ENCODE data around the gene SLCO4C1.
"Not testable (repeated sequence)": the region's sequence is repeated elsewhere in the genome, so short reads cannot be mapped to it uniquely, and the experiment has no call there.

Gene SLCO4C1, protein sequence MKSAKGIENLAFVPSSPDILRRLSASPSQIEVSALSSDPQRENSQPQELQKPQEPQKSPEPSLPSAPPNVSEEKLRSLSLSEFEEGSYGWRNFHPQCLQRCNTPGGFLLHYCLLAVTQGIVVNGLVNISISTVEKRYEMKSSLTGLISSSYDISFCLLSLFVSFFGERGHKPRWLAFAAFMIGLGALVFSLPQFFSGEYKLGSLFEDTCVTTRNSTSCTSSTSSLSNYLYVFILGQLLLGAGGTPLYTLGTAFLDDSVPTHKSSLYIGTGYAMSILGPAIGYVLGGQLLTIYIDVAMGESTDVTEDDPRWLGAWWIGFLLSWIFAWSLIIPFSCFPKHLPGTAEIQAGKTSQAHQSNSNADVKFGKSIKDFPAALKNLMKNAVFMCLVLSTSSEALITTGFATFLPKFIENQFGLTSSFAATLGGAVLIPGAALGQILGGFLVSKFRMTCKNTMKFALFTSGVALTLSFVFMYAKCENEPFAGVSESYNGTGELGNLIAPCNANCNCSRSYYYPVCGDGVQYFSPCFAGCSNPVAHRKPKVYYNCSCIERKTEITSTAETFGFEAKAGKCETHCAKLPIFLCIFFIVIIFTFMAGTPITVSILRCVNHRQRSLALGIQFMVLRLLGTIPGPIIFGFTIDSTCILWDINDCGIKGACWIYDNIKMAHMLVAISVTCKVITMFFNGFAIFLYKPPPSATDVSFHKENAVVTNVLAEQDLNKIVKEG

DNA sequence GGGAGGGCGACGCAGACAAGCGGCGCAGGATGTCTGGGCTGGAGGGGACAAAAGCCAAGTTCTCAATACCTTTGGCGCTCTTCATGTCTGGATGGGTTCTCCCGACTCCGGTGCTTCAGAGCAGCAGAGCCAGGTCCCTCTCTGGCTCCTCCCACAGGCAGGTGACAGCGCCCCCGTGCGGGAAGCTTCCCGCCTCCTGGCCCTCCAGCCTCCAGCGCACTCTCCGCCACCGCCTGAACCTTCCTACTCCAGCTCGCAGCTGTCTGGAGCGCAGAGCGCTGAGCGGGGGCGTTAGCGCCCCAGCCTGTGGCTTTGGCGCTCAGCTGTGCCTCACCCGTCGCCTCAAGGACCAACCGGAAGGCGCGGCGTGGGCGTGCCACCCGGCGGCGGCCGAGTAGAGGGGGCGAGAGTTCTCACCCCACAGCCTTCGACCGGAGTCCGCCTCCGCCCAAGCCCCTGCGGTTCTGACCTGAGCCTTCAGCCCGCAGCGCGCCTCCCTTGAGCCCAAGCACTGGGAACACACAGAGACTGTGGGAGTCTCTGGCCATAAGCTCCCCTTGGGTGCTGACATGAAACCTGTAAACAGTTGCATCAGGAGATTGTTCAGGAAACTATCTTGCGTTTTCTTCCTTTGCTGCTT, at the start of gene SLCO4C1:
SLCO4C1 (minus strand) TSS at position 107 of the 640 bp plus-strand sequence; CDS start at position 85, 22 bp downstream.
- no peak for DNase-seq (ENCODE audit: low read depth)

DNA sequence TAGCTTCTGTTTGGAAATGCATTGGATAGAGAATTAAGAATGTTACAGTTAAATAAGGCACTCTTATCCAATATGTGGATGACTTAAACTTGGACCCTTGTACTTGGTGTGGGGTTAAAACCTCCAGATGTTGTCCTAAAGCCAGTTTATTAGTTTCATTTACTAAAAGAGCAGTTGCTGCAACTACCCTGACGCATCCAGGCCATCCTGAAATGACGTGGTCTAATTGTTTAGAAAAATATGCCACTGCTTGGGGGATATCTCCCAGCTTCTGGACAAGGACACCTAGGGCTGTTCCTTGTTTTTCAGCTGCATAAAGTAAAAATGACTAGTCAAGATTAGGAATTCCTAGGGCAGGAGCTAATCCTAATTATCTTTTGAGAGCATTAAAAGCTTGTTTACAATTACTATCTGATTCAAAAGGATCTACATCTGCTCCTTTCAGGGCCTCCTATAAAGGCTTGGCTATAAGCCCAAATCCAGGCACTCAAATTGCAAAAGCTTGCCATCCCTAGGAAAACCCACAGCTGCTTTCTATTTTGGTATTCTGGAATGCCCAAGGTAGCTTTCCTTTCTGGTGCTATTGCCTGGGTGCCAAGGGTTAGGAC, 45.7 kb upstream of the SLCO4C1 start:
- no peak for DNase-seq (ENCODE audit: low read depth)

DNA sequence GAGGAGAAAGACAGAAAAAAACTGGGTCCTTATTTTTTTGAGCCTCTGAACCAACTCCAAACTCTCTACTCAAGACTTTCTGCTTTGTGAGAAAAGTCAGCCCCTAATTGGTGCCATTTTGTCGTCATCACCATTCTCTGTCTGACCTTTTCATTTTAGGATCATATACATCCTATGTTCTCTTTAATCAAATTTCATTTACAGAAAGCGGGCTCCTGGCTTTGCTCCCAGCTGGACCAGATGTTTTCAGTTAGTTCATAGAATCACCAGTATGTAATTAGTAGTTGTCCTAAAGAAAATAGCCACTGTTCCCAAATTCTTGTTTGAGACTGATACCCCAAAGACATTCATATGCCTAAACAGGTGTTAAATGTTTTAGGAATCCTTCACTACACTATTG, 28.6 kb upstream of the SLCO4C1 start:
- no peak for DNase-seq (ENCODE audit: low read depth)

DNA sequence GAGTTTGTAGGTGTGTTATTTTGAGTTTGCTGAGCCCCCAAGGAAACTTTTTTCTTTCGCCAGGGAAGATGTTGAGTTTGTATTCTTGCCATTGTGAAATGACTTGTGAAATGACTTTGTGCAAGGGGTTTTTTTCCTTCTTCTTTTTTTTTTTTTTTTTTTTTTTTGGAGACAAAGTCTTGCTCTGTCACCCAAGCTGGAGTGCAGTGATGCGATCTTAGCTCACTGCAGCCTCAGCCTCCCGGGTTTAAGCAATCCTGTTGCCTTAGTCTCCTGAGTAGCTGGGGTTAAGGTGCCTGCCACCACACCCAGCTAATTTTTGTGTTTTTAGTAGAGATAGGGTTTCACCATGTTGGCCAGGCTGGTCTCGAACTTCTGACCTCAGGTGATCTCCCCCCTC, 22.7 kb upstream of the SLCO4C1 start:
- not testable (repeated sequence) for DNase-seq (ENCODE audit: low read depth)

DNA sequence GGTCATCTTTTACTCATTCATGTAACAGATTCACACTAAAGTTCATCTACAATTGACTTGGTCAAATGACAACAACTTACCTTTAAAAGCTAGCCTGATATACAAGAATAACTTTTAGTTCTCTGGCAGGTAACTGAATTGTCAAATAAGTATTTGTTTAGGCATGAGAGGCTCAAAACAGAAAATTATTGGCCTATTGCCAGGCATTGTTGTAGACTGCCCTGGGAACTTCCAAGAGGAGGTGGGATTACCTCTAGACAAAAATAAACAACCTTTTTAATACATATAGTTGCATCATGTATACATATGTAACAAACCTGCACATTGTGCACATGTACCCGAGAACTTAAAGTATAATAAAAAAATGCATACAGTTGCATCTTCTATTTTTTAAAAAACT, 18.2 kb upstream of the SLCO4C1 start:
- no peak for DNase-seq (ENCODE audit: low read depth)

DNA sequence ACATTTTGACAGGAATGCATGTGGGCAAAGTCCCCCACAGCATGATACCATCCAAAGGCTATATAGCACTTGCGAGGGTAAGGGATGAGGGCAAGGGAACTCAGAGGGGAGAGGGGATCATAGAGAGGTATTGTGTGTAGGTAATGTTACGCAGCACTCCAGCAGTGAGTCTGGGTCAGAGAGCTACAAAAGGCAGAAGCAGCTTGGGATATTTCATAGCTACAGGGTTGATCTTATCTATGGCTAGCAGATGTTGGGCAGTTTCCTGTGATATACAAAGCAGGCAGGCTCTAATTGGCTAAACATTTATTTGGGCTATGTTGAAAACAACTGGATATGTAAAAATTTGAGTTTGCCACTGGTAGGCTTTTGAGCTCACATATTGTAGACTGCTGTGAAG, 17.8 kb upstream of the SLCO4C1 start:
- no peak for DNase-seq (ENCODE audit: low read depth)

DNA sequence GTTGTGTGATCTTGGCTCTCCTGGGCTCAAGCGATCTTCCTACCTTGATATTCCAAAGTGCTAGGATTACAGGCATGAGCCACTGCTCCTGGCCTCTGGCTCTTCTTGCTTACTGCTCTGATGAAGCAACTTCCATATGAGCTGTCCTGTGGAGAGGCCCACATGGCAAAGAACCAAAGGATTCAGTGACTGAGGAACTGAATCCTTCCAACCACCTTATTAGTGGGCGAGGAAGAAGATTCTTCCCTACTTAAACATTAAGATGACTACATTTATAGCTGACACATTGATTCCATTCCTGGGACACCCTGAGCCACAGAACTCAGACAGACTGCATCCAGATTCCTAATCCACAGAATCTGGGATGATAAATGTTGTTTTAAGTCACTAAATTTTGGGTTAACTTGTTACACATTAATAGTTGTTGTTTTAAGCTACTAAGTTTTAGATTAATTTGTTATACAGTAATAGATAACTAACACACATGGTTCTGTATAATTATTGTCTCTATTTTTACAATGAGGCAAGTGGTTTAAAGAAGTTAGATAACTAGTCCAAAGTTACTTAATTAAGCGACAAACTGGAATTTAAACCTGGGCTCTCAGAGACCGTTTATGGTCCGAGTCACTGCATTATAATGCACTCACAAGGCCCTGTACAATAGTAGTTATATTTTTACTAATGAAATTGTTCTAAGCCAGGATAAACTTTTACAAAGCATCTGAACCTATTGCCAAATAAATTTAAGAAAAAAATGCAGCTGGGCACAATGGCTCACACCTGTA, 16.7 kb upstream of the SLCO4C1 start:
- no peak for DNase-seq (ENCODE audit: low read depth)

DNA sequence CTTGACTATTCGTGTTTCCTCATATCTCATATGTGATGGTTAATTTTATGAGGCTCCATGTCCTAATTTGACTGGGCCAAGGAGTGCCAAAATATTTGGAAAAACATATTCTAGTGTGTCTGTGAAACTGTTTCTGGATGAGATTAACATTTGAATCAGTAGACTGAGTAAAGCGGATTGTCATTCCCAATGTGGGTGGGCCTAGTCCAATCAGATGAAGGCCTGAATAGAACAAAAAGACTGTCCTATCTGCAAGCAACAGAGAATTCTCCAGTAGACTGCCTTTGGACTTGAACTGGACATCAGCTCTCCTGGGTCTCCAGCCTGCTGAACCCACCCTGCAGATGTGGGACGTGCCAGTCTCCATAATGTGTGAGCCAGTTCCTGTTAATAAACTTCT, 13.5 kb upstream of the SLCO4C1 start:
- no peak for DNase-seq (ENCODE audit: low read depth)

DNA sequence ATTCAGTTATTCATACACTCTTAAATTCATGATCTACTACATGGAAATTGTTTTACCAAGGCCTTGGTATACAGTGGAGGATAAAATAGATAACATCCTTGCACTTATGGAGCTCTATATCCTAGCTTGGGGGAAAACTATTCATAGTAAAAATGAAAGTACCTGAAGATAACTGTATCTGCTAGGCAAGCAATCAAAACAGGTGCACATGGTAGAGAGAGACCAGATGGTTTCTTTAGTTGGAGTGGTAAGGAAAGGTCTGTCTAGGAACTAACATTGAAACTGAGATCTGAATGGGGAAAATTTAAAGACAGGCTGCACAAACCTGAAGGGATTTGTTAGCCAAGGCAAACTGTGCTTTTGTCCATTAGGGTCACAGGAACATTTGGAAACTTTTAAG, 11.1 kb upstream of the SLCO4C1 start:
- no peak for DNase-seq (ENCODE audit: low read depth)

DNA sequence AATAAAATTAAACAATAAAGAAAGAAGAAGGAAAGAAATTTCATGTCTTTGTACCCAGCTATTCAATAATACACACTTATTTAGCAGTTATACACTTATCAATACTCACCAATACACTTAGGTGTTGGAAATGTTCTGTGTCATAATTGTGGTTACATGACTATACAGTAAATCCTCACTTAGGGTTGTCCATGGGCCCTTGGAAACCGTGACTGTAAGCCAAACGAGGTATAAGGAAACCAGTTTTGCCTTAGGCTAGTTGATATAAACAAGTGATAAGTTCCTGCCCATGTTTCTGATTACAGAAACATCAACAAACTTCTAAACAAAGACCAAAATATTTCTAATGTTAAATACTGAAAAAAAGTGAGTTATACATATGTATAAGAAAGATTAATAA, 10.0 kb upstream of the SLCO4C1 start:
- DNase-seq (ENCODE audit: low read depth): no peak

DNA sequence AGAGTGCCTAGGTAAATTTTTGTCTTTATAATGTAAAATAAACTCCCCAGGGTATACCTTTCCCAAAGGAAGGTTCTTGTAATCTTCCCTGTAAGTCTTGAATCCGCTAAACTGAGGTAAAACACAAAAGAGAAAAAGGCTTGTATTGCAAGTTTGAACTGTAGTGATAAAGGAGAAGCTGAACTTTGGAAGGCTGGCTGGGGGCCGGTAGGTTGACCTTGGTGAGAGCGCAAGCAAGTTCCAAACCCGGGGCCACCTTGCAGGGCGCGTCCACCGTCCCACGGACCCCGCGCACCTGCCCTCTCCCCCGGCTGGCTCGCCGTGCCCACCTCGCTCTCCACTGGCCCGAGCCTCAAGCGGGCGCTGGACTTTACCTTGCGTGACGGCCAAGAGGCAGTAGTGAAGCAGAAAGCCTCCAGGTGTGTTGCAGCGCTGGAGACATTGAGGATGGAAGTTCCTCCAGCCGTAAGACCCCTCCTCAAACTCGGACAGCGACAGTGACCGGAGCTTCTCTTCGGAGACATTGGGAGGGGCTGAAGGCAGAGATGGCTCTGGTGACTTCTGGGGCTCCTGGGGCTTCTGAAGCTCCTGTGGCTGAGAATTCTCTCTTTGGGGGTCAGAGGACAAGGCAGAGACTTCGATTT, 428 bp downstream of the SLCO4C1 start:
- DNase-seq (ENCODE audit: low read depth): no peak

DNA sequence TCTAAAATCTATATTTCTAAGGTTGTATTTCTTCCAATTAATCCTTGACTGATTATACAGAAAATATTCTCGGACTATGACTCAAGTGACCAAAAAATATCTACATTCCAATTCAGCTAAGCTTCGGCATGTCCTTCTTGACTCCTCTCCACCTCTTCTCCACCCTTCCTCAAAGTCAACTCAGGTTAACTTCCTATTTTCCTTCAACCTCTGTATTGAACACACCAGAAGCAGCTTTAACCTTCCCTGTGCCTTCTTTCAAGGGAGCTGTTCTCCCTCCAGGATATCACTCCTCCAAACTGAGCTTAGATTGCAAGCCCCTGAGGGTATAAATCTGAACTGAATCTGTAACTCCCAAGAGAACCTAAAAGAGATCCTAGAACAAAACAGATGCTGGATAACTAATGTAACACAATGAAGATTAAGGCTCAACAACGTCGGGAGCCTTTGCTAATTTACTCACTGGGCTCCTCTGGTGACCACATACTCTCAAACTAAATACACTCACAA, 1.1 kb downstream of the SLCO4C1 start:
- DNase-seq (ENCODE audit: low read depth): no peak

DNA sequence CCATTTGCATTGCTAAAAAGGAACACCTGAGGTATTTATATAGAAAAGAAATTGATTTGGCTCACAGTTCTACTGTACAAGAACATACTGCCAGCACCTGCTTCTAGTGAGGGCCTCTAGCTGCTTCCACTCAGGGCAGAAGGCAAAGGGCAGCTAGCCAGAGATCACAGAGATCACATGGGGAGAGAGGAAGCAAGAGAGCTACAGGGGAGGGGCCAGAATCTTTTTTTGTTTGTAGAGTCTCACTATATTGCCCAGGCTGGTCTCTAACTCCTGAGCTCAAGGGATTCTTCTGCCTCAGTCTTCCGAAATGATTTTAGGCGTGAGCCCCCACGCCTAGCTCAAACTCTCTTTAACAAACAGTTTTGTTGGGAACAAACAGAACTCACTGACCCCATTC, 6.1 kb downstream of the SLCO4C1 start:
- no peak for DNase-seq (ENCODE audit: low read depth)

DNA sequence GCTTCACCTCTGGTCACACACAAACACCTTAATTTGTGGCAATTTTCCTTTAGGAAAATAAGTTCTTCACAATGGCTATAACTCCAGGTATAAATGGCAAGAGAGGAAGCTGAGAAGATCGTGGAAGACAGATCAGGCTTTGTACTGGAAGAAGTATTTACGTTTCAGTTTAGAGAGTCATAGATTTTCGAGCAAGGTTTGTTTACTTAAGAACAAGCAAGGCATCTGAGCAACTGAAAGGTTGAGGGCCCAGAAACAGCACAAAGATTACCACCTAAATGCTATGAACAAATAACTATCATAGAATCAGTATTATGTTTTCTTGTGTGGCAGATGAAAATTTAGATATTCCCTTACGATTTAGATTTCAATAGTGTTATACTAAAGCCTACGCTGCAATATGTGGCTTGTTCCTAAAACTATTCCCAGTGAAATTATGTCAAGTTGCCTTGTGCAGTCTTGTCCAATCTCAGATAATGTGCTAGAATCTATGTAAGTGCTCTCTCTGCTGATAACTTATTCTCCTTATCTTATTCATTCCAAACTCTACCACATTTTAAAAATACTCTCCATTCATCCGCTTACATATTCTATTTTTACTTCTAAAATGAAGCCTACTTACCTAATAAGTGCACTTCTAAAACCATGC, 6.7 kb downstream of the SLCO4C1 start:
- DNase-seq (ENCODE audit: low read depth): no peak

DNA sequence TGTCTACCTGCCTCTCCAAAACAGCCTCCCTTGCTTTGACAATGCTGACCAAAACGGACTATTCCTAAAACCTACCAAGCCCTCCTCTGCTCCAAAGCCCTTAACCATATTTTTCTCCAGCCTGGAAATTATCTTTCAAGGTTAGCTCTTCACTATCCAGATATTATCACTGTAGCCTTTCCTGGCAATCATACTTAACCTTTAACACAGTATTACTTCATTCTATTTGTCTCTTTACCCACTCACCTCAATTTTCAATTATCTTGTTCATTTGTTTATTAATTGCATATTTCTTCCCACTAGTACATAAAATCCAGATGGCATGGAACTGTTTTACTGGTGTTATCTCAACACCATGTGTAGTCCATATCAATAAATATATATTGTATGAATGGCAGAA, 7.5 kb downstream of the SLCO4C1 start:
- DNase-seq (ENCODE audit: low read depth): no peak

DNA sequence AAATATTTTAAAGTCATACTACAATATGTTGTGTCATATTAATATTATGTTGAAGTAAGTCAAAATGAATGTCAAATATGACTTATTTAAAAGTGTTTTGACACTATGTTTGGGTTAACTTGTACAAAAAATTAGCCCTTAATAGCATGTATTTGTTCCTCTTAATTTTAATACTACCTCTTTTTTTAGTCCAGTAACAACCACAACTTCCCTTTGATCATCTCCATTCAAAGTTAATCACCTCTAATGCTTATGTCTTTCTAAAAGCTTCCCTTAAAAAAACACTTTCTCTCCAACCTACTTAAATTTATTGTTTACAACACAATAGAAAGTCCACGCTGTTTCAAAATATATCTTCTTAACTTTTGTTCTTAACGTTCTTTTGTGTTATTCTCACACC, 9.6 kb downstream of the SLCO4C1 start:
- no peak for DNase-seq (ENCODE audit: low read depth)

DNA sequence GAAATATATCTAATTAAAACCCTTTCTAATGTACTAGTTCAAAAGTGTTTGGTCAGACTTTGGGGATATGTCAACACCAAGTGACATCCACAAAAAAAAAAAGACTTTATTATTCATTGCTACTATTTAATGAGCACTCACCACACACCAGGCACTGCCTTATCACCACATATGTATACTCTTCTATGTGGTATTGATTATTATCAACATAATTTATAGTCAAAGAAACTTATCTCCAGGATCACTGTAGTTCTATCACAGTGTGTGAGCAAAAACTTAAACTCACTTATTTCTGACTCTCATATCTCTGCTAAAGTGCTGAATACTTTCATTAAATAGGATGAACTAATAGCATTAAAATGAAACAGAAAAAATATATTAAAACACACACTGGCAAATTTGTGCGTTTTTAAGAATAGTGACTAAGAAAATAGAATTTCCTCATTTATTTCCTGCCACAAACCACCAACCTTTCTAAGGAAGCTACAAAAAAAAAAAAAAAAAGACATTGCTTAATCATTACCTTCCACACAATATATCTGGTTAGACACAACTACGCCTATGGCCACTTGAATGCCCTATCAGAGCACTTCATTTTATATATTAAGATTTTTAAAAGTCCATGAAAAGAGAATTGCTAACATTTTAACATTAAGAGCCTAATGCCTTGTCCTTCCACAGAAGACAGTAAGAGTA, 12.8 kb downstream of the SLCO4C1 start:
- DNase-seq (ENCODE audit: low read depth): no peak

DNA sequence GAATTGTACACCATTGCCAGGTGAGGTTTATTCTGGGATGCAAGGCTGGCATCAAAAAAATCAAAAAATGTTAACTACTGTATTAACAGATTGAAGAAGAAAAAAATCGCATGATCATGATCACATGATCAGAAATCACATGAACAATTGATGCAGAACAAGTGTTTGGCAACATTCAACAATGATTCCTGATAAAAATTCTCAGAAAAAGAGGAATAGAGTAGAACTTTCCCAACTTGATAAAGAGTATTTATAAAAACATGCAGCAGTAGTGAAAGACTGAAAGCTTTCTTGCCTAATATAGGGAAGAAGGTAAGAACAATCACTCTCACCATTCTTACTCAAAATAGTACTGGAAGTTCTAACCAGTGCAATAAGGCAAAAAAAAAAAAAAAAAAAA, 16.4 kb downstream of the SLCO4C1 start:
- DNase-seq (ENCODE audit: low read depth): no peak

DNA sequence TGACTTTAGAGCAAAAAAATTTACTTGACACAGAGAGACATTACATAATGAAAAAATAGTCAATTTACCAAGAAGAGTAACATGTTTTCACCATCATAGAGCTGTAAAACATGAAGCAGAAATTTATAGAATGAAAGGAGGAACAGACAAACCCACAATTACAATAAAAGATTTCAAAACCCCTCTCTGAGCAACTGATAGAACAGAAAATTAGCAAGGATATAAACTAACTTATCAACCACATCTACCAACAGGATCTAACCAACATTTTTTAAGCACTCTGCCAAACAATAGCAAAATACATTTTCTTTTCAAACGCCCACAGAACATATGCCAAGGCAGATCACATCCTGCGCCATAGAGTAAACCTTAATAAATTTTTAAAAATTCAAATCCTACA, 17.9 kb downstream of the SLCO4C1 start:
- no peak for DNase-seq (ENCODE audit: low read depth)

DNA sequence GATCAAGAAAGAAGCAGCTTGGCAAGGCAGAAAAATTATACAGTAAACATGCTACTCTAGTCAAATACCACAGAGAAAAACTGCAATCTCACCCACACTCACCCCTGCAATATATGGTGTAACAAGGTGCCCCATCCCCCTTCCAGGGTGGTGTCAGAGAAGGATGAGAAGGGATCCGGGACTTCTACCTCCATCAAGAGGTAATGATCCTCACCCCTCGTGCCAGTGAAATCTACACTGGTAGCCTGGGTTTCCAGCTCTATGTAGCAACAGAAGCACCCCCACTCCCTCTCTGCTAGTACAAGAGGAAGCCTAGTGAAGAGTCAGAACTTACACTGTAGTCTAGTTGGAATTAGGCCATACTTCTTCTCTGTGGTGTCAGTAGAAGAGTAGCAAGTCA, 18.9 kb downstream of the SLCO4C1 start:
- no peak for DNase-seq (ENCODE audit: low read depth)
